Measurements from ENCODE around the gene SCART1. TPM values are rescaled to one million over a fixed set of nuclear protein-coding genes. Genes with fewer than 3 reads are reported as not detected.

SCART1 gene
- total RNA-seq: 1 to 10 TPM in 2 of 4 donors, under 1 TPM in 2; 0.11 to 1.4 (median 0.71) TPM

- Histone ChIP-seq H3K9me3 (peaks cover 0 to 5% (median 0%) of the 10 kb centered on the region in 3 donors), H3K27ac (no peak within 1 kb of the TSS), H3K4me3 (no peak within 1 kb of the TSS), H3K27me3 (no peaks in the 10 kb centered on the region), H3K36me3 (no peaks in the 10 kb centered on the region), H3K4me1 (no peaks in the 10 kb centered on the region)
- in situ Hi-C loops (cut with MboI; ENCODE audit: low sequenced_read_pairs in 4 of 4): no loop called here
- ATAC-seq: no peak
- DNase-seq: no peak
- TF ChIP-seq POLR2A (IDR thresholded peaks at IDR 0.05): no peak
- TF ChIP-seq, protein P1, sequence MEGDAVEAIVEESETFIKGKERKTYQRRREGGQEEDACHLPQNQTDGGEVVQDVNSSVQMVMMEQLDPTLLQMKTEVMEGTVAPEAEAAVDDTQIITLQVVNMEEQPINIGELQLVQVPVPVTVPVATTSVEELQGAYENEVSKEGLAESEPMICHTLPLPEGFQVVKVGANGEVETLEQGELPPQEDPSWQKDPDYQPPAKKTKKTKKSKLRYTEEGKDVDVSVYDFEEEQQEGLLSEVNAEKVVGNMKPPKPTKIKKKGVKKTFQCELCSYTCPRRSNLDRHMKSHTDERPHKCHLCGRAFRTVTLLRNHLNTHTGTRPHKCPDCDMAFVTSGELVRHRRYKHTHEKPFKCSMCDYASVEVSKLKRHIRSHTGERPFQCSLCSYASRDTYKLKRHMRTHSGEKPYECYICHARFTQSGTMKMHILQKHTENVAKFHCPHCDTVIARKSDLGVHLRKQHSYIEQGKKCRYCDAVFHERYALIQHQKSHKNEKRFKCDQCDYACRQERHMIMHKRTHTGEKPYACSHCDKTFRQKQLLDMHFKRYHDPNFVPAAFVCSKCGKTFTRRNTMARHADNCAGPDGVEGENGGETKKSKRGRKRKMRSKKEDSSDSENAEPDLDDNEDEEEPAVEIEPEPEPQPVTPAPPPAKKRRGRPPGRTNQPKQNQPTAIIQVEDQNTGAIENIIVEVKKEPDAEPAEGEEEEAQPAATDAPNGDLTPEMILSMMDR (IDR thresholded peaks at IDR 0.05 in 4 of 5, conservative IDR thresholded peaks at IDR 0.05 in 1 of 5): no peak
- intact Hi-C loops (cut with DNase I; ENCODE audit: low total_unique reads): no loop called here
These were observed at the start of gene SCART1 for GRCh38 chr10:133453516-133454203. SCART1 (plus strand) TSS chr10:133453945; CDS start chr10:133453998, 53 bp downstream.

GRCh38 chr10:133405272-133405671 lies 48.5 kb upstream of the SCART1 start:
- Histone ChIP-seq H3K4me3 (no peak overlapping the region), H3K9me3 (no peaks in the 10 kb centered on the region), H3K4me1 (no peaks in the 10 kb centered on the region), H3K27me3 (no peaks in the 10 kb centered on the region), H3K27ac (no peak overlapping the region), H3K36me3 (peaks cover 0 to 50% of the 10 kb centered on the region in 2 donors)
- ATAC-seq: no peak
- in situ Hi-C loops (cut with MboI; ENCODE audit: low sequenced_read_pairs in 4 of 4): no loop called here
- no peak for DNase-seq
- TF ChIP-seq, protein P1 (IDR thresholded peaks at IDR 0.05 in 4 of 5, conservative IDR thresholded peaks at IDR 0.05 in 1 of 5): no peak
- TF ChIP-seq POLR2A (IDR thresholded peaks at IDR 0.05): no peak
- intact Hi-C loops (cut with DNase I; ENCODE audit: low total_unique reads): no loop called here

DNA sequence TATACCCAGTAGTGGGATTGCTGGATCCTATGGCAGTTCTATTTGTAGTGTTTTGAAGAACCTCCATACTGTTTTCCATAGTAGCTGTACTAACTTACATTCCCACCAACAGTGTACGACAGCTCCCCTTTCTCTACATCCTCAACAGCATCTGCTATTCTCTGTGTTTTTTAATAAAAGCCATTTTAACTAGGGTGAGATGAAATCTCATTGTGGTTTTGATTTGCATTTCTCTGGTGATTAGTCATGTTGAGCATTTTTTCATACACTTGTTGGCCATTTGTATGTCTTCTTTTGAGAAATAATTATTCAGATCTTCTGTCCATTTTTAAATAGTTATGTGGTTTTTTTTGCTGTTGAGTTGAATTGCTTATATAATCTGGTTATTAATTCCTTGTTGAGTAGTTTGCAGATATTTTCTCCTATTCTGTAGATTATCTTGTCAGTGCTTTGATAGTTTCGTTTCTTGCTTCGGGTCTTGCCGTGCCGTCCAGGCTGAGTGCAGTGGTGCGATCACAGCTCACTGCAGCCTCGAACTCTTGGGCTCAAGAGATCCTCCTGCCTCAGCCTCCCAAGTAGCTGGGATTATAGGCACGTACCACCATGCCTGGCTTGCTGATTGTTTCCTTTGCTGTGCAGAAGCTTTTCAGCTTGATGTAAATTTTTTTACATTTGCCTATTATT lies 47.8 kb upstream of the SCART1 start:
- ATAC-seq: no peak
- Histone ChIP-seq H3K4me3 (no peak overlapping the region), H3K27me3 (no peaks in the 10 kb centered on the region), H3K36me3 (peaks cover 0 to 50% of the 10 kb centered on the region in 2 donors), H3K9me3 (no peaks in the 10 kb centered on the region), H3K4me1 (no peaks in the 10 kb centered on the region), H3K27ac (no peak overlapping the region)
- in situ Hi-C loops (cut with MboI; ENCODE audit: low sequenced_read_pairs in 4 of 4) (no loop called here), intact Hi-C loops (cut with DNase I; ENCODE audit: low total_unique reads) (no loop called here)
- DNase-seq: no peak
- TF ChIP-seq, protein P1 (IDR thresholded peaks at IDR 0.05 in 4 of 5, conservative IDR thresholded peaks at IDR 0.05 in 1 of 5): no peak
- no peak for TF ChIP-seq POLR2A (IDR thresholded peaks at IDR 0.05)

DNA sequence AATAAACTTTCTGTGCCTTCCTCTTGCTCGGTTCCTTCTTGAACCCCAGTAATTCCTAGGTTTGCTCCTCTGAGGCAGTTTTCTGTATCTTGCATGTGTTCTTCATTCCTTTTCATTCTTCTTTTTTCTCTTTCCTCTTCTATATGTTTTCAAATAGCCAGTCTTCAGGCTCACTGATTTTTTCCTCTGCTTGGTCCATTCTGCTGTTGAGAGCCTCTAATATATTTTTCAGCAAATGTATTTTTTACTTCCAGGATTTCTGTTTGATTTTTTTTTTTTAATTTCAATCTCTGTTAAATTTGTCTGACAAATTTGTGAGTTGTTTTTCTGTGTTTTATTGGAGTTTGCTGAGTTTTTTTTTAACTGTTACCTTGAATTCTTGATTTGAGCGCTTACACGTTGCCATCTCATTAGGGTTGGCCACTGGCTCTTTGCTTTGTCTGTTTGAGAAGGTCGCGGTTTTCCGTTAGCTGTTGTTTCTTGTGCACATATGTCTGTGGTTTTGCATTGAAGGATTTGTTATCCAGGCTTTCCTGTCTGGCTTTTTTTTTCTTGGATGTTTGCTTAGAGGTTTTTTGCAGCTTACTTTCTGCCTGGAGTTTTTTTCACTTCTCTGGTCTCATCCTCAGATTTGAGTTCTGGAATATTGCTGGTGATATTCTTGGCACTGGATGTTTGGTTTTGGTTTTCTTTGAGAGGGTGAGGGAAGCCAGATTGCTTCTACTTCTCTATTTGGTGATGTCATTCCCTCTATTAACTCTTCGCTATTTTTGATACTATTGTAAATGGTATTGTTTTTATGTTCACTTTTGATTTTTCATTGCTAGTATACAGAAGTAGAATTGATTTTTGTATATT lies 42.0 kb upstream of the SCART1 start:
- no peak for DNase-seq
- H3K9me3 ChIP-seq: peaks cover 0 to 4% (median 0%) of the 10 kb centered on the region in 3 donors
- TF ChIP-seq, protein P1 (IDR thresholded peaks at IDR 0.05 in 4 of 5, conservative IDR thresholded peaks at IDR 0.05 in 1 of 5): no peak
- TF ChIP-seq POLR2A (IDR thresholded peaks at IDR 0.05): no peak
- in situ Hi-C loops (cut with MboI; ENCODE audit: low sequenced_read_pairs in 4 of 4): no loop called here
- H3K27me3 ChIP-seq: no peaks in the 10 kb centered on the region
- no peak overlapping the region for H3K4me3 ChIP-seq
- ATAC-seq: no peak
- H3K4me1 ChIP-seq: no peaks in the 10 kb centered on the region
- no peak overlapping the region for H3K27ac ChIP-seq
- peaks cover 0 to 50% of the 10 kb centered on the region in 2 donors for H3K36me3 ChIP-seq
- intact Hi-C loops (cut with DNase I; ENCODE audit: low total_unique reads): no loop called here

Measured in gastrocnemius medialis (tissue), 4 donors.